Measurements from ENCODE around the gene AFAP1.

DNA sequence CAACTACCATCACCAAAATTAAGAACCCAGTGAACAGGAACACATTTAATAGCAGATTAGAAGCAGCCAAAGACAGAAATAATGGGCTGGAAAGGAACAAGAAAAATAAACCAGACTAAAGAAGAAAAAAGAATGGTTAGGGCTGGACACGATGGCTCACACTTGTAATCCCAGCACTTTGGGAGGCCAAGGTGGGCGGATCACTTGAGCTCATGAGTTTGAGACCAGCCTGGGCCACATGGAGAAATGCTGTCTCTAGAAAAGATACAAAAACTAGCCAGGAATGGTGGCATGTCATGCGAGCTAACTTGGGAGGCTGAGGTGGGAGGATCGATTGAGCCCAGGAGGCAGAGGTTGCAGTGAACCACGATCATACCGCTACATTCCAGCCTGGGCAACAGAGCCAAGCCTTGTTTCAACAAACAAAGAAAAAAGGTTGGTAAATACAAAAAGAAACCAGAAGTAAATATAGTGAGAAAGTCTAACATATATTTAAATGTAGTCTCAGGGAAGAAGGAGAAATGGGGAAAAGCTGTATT lies 102.0 kb downstream of the AFAP1 start:
- TF ChIP-seq EZH2 (IDR thresholded peaks at IDR 0.05; ENCODE audit: low read length) = no peak
- TF ChIP-seq, protein P1, sequence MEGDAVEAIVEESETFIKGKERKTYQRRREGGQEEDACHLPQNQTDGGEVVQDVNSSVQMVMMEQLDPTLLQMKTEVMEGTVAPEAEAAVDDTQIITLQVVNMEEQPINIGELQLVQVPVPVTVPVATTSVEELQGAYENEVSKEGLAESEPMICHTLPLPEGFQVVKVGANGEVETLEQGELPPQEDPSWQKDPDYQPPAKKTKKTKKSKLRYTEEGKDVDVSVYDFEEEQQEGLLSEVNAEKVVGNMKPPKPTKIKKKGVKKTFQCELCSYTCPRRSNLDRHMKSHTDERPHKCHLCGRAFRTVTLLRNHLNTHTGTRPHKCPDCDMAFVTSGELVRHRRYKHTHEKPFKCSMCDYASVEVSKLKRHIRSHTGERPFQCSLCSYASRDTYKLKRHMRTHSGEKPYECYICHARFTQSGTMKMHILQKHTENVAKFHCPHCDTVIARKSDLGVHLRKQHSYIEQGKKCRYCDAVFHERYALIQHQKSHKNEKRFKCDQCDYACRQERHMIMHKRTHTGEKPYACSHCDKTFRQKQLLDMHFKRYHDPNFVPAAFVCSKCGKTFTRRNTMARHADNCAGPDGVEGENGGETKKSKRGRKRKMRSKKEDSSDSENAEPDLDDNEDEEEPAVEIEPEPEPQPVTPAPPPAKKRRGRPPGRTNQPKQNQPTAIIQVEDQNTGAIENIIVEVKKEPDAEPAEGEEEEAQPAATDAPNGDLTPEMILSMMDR (optimal IDR thresholded peaks at IDR 0.05 in 1 of 3, IDR thresholded peaks at IDR 0.05 in 1 of 3, conservative IDR thresholded peaks at IDR 0.05 in 1 of 3; ENCODE audit: extremely low read depth in 1 of 3, insufficient read depth in 2 of 3, low read length in 3 of 3) = no peak
